GM12891 (cell line): ENCODE results near the gene PDZD7.

Experiments used
- PAX5 ChIP-seq: IDR thresholded peaks from 2 replicates; pipeline ENCODE4 v1.6.1; 2011; ENCODE audit warnings: low read length, moderate library complexity, mild to moderate bottlenecking; ENCODE audit not compliant: insufficient read depth, severe bottlenecking
- POLR2A ChIP-seq: IDR thresholded peaks from 2 replicates; pipeline ENCODE4 v1.6.1; 2011; ENCODE audit warnings: low read depth, low read length, control low read depth
- POLR2AphosphoS5 ChIP-seq: IDR thresholded peaks from 2 replicates; pipeline ENCODE4 v1.6.1; 2011; ENCODE audit warnings: low read depth, low read length, control low read depth
- SPI1 ChIP-seq: IDR thresholded peaks from 2 replicates; pipeline ENCODE4 v1.6.1; 2011; ENCODE audit warnings: low read depth, low read length, control low read depth
- TAF1 ChIP-seq: IDR thresholded peaks from 2 replicates; pipeline ENCODE4 v1.6.1; 2011; ENCODE audit warnings: low read depth, low read length, control low read depth

DNA sequence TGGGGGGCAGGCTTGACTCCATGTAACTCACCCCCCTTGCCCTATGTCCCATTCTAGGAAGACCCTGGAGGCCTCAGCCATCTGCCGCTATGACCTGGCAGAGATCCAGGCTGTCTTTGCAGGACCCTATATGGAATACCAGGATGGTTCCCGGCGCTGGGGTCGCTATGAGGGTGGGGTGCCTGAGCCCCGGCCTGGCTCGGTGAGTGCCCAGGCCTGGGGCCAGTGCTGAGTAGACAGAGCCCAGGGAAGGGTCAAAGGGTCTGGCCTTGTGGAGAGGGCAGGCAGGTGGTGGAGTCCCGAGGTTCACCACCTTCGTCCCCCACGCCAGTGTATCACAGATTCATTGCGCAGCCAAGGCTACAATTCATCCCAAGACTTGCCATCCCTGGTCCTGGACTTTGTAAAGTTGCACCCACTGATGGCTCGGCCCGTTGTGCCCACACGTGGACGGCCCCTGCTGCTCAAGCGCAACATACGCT lies 51.1 kb downstream of the PDZD7 start:
- TF ChIP-seq POLR2A (no peak), POLR2AphosphoS5 (no peak), TAF1 (no peak), PAX5 (no peak), SPI1 (no peak)
